ENCODE results near the gene EDN1.
"Not testable (repeated sequence)": the region's sequence is repeated elsewhere in the genome, so short reads cannot be mapped to it uniquely, and the experiment has no call there.

EDN1 gene

DNA sequence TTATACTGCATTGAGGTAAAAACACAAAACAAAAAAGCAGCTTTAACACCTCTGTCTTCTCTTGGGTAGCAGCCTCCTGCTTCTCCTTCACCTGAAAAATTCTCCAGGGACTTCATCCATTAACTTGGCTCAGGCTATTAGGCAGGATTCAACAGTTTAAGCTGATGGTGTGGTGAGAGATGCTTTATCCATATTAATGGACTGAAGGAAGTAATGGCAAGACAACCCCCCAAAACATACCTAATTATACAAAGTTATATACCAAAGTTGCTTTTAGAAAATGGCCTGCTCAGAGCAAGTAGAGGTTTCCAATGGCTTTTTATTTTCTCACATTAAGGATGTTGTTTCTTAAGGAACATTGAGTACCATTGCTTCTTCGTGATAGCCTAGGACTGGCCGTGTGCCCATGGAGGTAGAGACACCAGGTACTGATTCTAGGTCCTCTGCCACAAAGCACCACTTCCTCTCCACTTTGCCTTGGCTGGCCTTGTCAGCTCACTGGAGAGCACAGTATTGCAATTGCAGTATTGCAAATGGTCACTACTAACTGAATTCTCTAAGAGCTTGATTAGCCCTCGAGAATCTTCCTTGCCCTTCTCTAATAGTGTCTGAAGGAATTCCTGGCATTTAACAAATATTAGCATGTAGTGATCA, 7.3 kb downstream of the EDN1 start:
- Mint-ChIP-seq H3K27ac (no peak overlapping the region), H3K9me3 (no peaks in the 10 kb centered on the region), H3K4me1 (no peaks in the 10 kb centered on the region), H3K27me3 (peaks cover 9% of the 10 kb centered on the region), H3K4me3 (no peak overlapping the region)
- ATAC-seq (no peak), DNase-seq (no peak)

DNA sequence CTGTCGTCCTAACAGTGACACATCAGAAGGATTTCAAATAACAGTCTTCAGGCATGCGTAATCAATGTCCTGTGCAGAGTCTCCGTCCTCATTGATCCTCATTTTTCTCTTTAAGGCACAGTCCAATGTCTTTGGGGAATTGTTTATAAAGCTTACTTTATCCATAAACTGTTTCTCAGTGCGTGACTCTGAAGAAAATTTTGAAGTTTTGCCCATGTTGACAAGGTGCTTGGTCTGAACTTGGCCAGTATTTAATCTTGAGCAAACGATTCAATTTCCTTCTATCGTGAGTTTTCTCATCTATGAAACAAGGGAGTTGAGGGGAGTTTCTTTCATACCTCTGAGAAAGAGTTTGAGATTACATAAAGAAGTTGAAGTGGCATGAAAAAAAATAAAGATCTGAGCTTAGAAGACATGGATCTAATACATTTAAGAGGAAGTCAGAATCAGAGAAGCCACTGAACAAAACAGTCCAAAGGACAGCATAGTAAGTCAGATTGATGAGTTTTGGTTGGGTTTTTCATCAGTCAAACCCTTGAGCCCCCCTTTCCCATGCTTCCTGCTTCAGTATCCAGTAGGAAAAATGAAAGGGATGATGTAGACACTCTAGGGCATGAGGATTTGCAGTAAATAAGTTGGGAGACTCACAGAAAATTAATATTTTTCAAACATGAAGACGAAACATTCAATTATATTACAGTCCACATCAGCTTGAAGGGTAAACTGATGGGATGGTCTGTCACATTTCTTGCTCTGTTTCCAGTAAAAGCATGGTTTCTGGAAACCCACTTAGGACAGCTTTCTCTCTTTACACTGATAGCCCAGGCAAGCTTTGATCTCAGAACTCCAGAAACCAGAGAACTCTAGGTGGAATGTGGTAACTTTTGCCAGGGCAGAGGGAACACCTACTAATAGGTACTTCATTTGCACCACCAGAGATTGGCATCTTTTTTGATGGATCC, 8.1 kb downstream of the EDN1 start:
- Mint-ChIP-seq H3K27ac (no peak overlapping the region), H3K9me3 (no peaks in the 10 kb centered on the region), H3K4me3 (no peak overlapping the region), H3K4me1 (no peaks in the 10 kb centered on the region), H3K27me3 (peaks cover 1% of the 10 kb centered on the region)
- ATAC-seq (no peak), DNase-seq (no peak)

DNA sequence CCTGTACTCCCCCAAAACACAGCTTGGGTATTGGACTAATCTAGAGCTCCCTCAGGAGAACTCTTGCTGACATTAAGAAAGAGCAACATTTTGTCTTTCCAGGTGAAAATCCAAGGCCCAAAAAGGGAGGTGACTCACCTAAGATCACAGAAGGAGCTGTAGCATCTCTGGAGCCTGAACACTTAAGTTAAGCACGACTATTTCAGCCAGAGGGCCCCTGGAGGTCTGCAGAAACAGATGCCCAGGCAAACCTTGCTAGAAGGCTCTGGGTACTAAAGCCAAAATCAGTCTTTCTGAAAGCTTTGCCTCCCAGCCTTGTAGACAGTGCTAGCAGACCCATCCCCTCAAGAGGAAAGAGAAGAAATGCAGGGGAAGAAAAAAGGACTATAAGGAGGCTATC, 8.8 kb downstream of the EDN1 start:
- Mint-ChIP-seq H3K4me3 (no peak overlapping the region), H3K27me3 (no peaks in the 10 kb centered on the region), H3K4me1 (no peaks in the 10 kb centered on the region), H3K27ac (no peak overlapping the region), H3K9me3 (no peaks in the 10 kb centered on the region)
- ATAC-seq (no peak), DNase-seq (no peak)

GRCh38 chr6:12301018-12301417, 10.9 kb downstream of the EDN1 start:
- Mint-ChIP-seq H3K27ac (no peak overlapping the region), H3K27me3 (peaks cover 12% of the 10 kb centered on the region), H3K4me1 (no peaks in the 10 kb centered on the region), H3K4me3 (no peak overlapping the region), H3K9me3 (no peaks in the 10 kb centered on the region)
- DNase-seq = no peak
- ATAC-seq = no peak

GRCh38 chr6:12304487-12304886, 14.3 kb downstream of the EDN1 start:
- no peak for ATAC-seq
- DNase-seq = no peak
- Mint-ChIP-seq H3K4me3 (no peak overlapping the region), H3K27ac (no peak overlapping the region), H3K9me3 (no peaks in the 10 kb centered on the region), H3K4me1 (no peaks in the 10 kb centered on the region), H3K27me3 (peaks cover 13% of the 10 kb centered on the region)

GRCh38 chr6:12309070-12309469, 18.9 kb downstream of the EDN1 start:
- DNase-seq (no peak), ATAC-seq (no peak)
- H3K27me3 Mint-ChIP-seq = peaks cover 14% of the 10 kb centered on the region
- H3K4me3 Mint-ChIP-seq = no peak overlapping the region
- no peaks in the 10 kb centered on the region for H3K9me3 Mint-ChIP-seq
- no peak overlapping the region for H3K27ac Mint-ChIP-seq
- no peaks in the 10 kb centered on the region for H3K4me1 Mint-ChIP-seq

GRCh38 chr6:12311106-12311505, 20.9 kb downstream of the EDN1 start:
- Mint-ChIP-seq H3K4me3 (no peak overlapping the region), H3K9me3 (no peaks in the 10 kb centered on the region), H3K27me3 (peaks cover 13% of the 10 kb centered on the region), H3K4me1 (no peaks in the 10 kb centered on the region), H3K27ac (no peak overlapping the region)
- ATAC-seq = no peak
- no peak for DNase-seq

GRCh38 chr6:12312736-12313135, 22.6 kb downstream of the EDN1 start:
- DNase-seq = no peak
- Mint-ChIP-seq H3K4me1 (no peaks in the 10 kb centered on the region), H3K27me3 (peaks cover 18% of the 10 kb centered on the region), H3K27ac (no peak overlapping the region), H3K4me3 (no peak overlapping the region), H3K9me3 (no peaks in the 10 kb centered on the region)
- no peak for ATAC-seq

DNA sequence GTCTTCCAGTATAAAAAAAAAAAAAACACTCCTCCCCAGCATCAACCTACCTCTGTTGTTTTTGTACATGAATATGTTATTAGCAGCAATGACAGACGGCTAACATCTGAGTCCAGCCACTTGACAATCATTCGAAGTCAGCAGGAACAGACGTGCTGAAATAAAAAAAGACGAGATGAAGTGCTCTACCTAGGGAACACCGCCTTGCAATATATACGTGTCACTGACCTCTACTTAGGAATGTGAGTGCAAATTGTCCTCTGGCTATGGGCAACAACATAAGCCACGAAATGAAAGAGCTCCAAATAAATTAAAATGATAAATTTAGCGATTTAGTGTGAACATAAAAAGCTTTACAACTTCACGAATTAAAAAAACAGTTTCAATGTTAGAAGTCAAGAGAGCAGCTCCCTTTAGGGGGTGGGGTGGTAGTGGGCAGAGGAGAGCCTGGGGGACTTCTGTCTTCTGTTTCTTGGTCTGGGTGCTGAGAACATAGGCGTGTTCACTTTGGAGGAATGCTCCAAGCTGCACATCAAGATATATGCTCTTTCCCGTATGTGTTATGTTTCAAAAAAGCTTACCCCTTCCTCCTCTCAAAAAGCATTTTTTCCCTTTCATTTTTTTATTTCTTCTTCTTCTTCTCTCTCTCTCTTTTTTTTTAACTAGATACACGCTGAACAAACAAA, 23.3 kb downstream of the EDN1 start:
- Mint-ChIP-seq H3K9me3 (peaks cover 0 to 2% of the 10 kb centered on the region in 2 donors), H3K27me3 (peaks cover 19% of the 10 kb centered on the region), H3K4me1 (no peaks in the 10 kb centered on the region), H3K27ac (no peak overlapping the region), H3K4me3 (no peak overlapping the region)
- no peak for ATAC-seq
- DNase-seq = no peak

GRCh38 chr6:12313992-12314589, 23.9 kb downstream of the EDN1 start:
- no peak overlapping the region for H3K4me3 Mint-ChIP-seq
- H3K9me3 Mint-ChIP-seq = peaks cover 0 to 9% of the 10 kb centered on the region in 2 donors
- ATAC-seq (no peak), DNase-seq (no peak)
- H3K4me1 Mint-ChIP-seq = no peaks in the 10 kb centered on the region
- peaks cover 26% of the 10 kb centered on the region for H3K27me3 Mint-ChIP-seq
- no peak overlapping the region for H3K27ac Mint-ChIP-seq

DNA sequence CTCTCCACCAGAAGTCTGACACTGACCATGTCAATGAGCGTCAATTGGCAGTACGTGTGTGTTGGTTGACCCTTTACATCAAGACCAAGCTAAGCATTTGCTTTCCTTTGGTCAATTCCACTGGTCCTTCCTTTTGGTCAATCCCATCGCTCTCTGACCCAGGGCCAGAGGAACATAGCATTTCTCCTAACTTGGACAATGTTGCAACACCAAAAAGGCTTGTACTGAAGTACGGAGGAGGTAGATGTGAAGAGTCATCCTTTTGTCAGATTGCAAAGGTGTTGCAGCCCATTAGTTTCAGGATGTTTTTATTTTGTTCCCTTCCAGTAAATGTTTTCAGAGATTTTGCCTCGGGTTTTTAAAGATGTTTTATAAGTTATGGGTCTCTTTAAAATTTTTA, 24.6 kb downstream of the EDN1 start:
- H3K4me3 Mint-ChIP-seq = no peak overlapping the region
- DNase-seq (no peak), ATAC-seq (no peak)
- H3K27me3 Mint-ChIP-seq = peaks cover 31% of the 10 kb centered on the region
- H3K4me1 Mint-ChIP-seq = no peaks in the 10 kb centered on the region
- H3K27ac Mint-ChIP-seq = no peak overlapping the region
- peaks cover 0 to 10% of the 10 kb centered on the region in 2 donors for H3K9me3 Mint-ChIP-seq

- Mint-ChIP-seq H3K4me1 (no peaks in the 10 kb centered on the region), H3K9me3 (peaks cover 0 to 10% of the 10 kb centered on the region in 2 donors), H3K27ac (no peak overlapping the region), H3K27me3 (peaks cover 33% of the 10 kb centered on the region), H3K4me3 (no peak overlapping the region)
- ATAC-seq (no peak), DNase-seq (no peak)
Observed at GRCh38 chr6:12315292-12316081, 25.3 kb downstream of the EDN1 start.

GRCh38 chr6:12318749-12319148, 28.6 kb downstream of the EDN1 start:
- Mint-ChIP-seq H3K27me3 (peaks cover 41% of the 10 kb centered on the region), H3K9me3 (peaks cover 0 to 10% of the 10 kb centered on the region in 2 donors), H3K4me3 (no peak overlapping the region), H3K4me1 (no peaks in the 10 kb centered on the region), H3K27ac (no peak overlapping the region)
- DNase-seq = no peak
- no peak for ATAC-seq

- DNase-seq, H3K4me1 Mint-ChIP-seq, H3K9me3 Mint-ChIP-seq, H3K4me3 Mint-ChIP-seq, H3K27ac Mint-ChIP-seq, ATAC-seq: not testable (repeated sequence)
- H3K27me3 Mint-ChIP-seq = peaks cover 32% of the 10 kb centered on the region
Observed at GRCh38 chr6:12320074-12320473, 29.9 kb downstream of the EDN1 start.

GRCh38 chr6:12324099-12324498, 33.9 kb downstream of the EDN1 start:
- Mint-ChIP-seq H3K4me3 (no peak overlapping the region), H3K4me1 (no peaks in the 10 kb centered on the region), H3K27me3 (peaks cover 15% of the 10 kb centered on the region), H3K27ac (no peak overlapping the region), H3K9me3 (peaks cover 0 to 1% of the 10 kb centered on the region in 2 donors)
- ATAC-seq (no peak), DNase-seq (no peak)

All from stimulated activated naive CD8-positive, alpha-beta T cell treated with anti-CD3 and anti-CD28 coated beads, Interleukin-15, amount 100 ng/mL, for 72 hours (primary cell).